Thyroid gland (tissue), 4 donors: ENCODE measurements around the gene AKAP1. TPM values are rescaled to one million over a fixed set of nuclear protein-coding genes. Genes with fewer than 3 reads are reported as not detected.

Experiments
- DNase-seq, 2 donors: peaks; one replicate each; pipeline ENCODE4 v3.0.0-alpha.2; 2019
- H3K27ac ChIP-seq, 3 donors: fragments of 200-600 bp; sonication (generic); 1 replicate in 2 of 3; 2 replicates in 1 of 3; pipeline ENCODE4 v1.5.1; 2016 to 2019; ENCODE audit warnings: mild to moderate bottlenecking in 1 of 3, moderate library complexity in 1 of 3
- H3K27me3 ChIP-seq: fragments of 200-600 bp; sonication (generic); one replicate; pipeline ENCODE4 v1.5.1; 2019
- H3K36me3 ChIP-seq, 2 donors: fragments of 200-600 bp; sonication (generic); one replicate each; pipeline ENCODE4 v1.5.1; 2016 to 2019
- H3K4me1 ChIP-seq, 2 donors: fragments of 200-600 bp; sonication (generic); one replicate each; pipeline ENCODE4 v1.5.1; 2017 to 2019
- H3K4me3 ChIP-seq, 3 donors: fragments of 200-600 bp; sonication (generic); replicated peaks in 1 of 3; 1 replicate in 2 of 3; 2 replicates in 1 of 3; pipeline ENCODE4 v1.5.1; 2016; ENCODE audit warnings: mild to moderate bottlenecking in 1 of 3
- H3K9me3 ChIP-seq: fragments of 200-600 bp; sonication (generic); one replicate; pipeline ENCODE4 v1.5.1; 2017
- CTCF ChIP-seq, 6 experiments: fragments of 200-600 bp in 3 of 6; fragments of 450-650 bp in 3 of 6; sonication (generic) in 3 of 6; IDR thresholded peaks; one replicate each; pipeline ENCODE4 v1.5.1; 2016 to 2019; ENCODE audit warnings: antibody characterized with exemption in 6 of 6, mild to moderate bottlenecking in 2 of 6, inconsistent platforms in 1 of 6, moderate library complexity in 1 of 6
- POLR2A ChIP-seq, 2 donors: fragments of 450-650 bp; IDR thresholded peaks; one replicate each; pipeline ENCODE4 v1.6.1; 2017; ENCODE audit warnings: antibody characterized with exemption in 2 of 2, mild to moderate bottlenecking in 2 of 2, moderate library complexity in 1 of 2
- whole genome bisulfite sequencing, 2 donors: methylation state at CpG; one replicate each; pipeline ENCODE4 v1.1.5; 2017; 5-methylcytosine and 5-hydroxymethylcytosine counted together
- intact Hi-C: fragments of 100-400 bp; cut with DNase I; formaldehyde crosslinking; loops from one replicate; pipeline ENCODE4 v1.15.1; 2023
- total RNA-seq, 4 donors: library from RNA; depleted of rRNA; stranded (reverse); fragments of >200 nt; gene quantifications; one replicate each; pipeline ENCODE4 v1.2.3, GENCODE V29; 2016

Gene AKAP1
- total RNA-seq, 4 donors from 2014 or later = 91.6 to 105 (median 95.5) TPM

- no peak for DNase-seq
- 94 to 95% methylated on average over 3 of the region's 3 CpGs for WGBS, 2 donors
- no peaks in the 10 kb centered on the region for H3K9me3 ChIP-seq
- intact Hi-C loops = loop anchor here (5.0 kb wide), 1 partner anchor 73 kb away; no protein-coding TSS in a partner anchor
- no peak overlapping the region for H3K27ac ChIP-seq
- H3K36me3 ChIP-seq = no peaks in the 10 kb centered on the region
- no peak overlapping the region for H3K4me3 ChIP-seq
- no peak for TF ChIP-seq POLR2A (IDR thresholded peaks at IDR 0.05)
- TF ChIP-seq CTCF (IDR thresholded peaks at IDR 0.05) = no peak
- no peaks in the 10 kb centered on the region for H3K27me3 ChIP-seq
- no peaks in the 10 kb centered on the region for H3K4me1 ChIP-seq
These were observed 9.9 kb upstream of the AKAP1 start for GRCh38 chr17:57075193-57075592.

GRCh38 chr17:57075785-57076184, 9.3 kb upstream of the AKAP1 start:
- H3K4me3 ChIP-seq = no peak overlapping the region
- 94 to 97% methylated on average over 3 of the region's 3 CpGs for WGBS, 2 donors
- H3K4me1 ChIP-seq = no peaks in the 10 kb centered on the region
- no peaks in the 10 kb centered on the region for H3K9me3 ChIP-seq
- no peaks in the 10 kb centered on the region for H3K36me3 ChIP-seq
- no peaks in the 10 kb centered on the region for H3K27me3 ChIP-seq
- no peak overlapping the region for H3K27ac ChIP-seq
- TF ChIP-seq POLR2A (IDR thresholded peaks at IDR 0.05) (no peak), CTCF (IDR thresholded peaks at IDR 0.05) (no peak)
- intact Hi-C loops = loop anchor here (5.0 kb wide), 1 partner anchor 73 kb away; no protein-coding TSS in a partner anchor
- no peak for DNase-seq

- DNase-seq = no peak
- WGBS, 2 donors = 83 to 90% methylated on average over 2 of the region's 2 CpGs
- Histone ChIP-seq H3K27me3 (no peaks in the 10 kb centered on the region), H3K36me3 (no peaks in the 10 kb centered on the region), H3K27ac (no peak overlapping the region), H3K9me3 (no peaks in the 10 kb centered on the region), H3K4me3 (no peak overlapping the region), H3K4me1 (no peaks in the 10 kb centered on the region)
- no peak for TF ChIP-seq POLR2A (IDR thresholded peaks at IDR 0.05)
- TF ChIP-seq CTCF (IDR thresholded peaks at IDR 0.05) = no peak
- intact Hi-C loops = loop anchor here (5.0 kb wide), 1 partner anchor 75 kb away; no protein-coding TSS in a partner anchor
These were observed 8.0 kb upstream of the AKAP1 start for GRCh38 chr17:57077000-57077399.

GRCh38 chr17:57078274-57078673, 6.8 kb upstream of the AKAP1 start:
- H3K4me3 ChIP-seq = no peak overlapping the region
- H3K27ac ChIP-seq = no peak overlapping the region
- H3K36me3 ChIP-seq = no peaks in the 10 kb centered on the region
- H3K27me3 ChIP-seq = no peaks in the 10 kb centered on the region
- WGBS, 2 donors = 94 to 97% methylated on average over 9 of the region's 9 CpGs
- intact Hi-C loops = loop anchor here (5.0 kb wide), 1 partner anchor 76 kb away; no protein-coding TSS in a partner anchor
- no peak for TF ChIP-seq CTCF (IDR thresholded peaks at IDR 0.05)
- TF ChIP-seq POLR2A (IDR thresholded peaks at IDR 0.05) = no peak
- DNase-seq = no peak
- H3K4me1 ChIP-seq = peaks cover 2 to 10% of the 10 kb centered on the region in 2 donors
- H3K9me3 ChIP-seq = no peaks in the 10 kb centered on the region

GRCh38 chr17:57080718-57081117, 4.3 kb upstream of the AKAP1 start:
- Histone ChIP-seq H3K4me1 (peaks cover 8 to 20% of the 10 kb centered on the region in 2 donors), H3K4me3 (no peak overlapping the region), H3K9me3 (no peaks in the 10 kb centered on the region), H3K36me3 (no peaks in the 10 kb centered on the region), H3K27ac (no peak overlapping the region), H3K27me3 (no peaks in the 10 kb centered on the region)
- no peak for DNase-seq
- intact Hi-C loops = no loop called here
- WGBS, 2 donors = 92 to 95% methylated on average over 2 of the region's 2 CpGs
- TF ChIP-seq CTCF (IDR thresholded peaks at IDR 0.05) (no peak), POLR2A (IDR thresholded peaks at IDR 0.05) (no peak)
